WTC11 (cell line): ENCODE data around the gene MRPL39. TPM values are rescaled to one million over a fixed set of nuclear protein-coding genes. Genes with fewer than 3 reads are reported as not detected.

Experiments
- ATAC-seq: fragments of 200-7000 bp; cut with Tn5 transposase; 2 replicates; pipeline ENCODE4 v1.10.0; 2021; ENCODE audit warnings: mild to moderate bottlenecking, moderate library complexity
- CTCF ChIA-PET: fragments of 300-600 bp; sonication (Branson Sonifier 250); formaldehyde crosslinking; loops from one replicate; lab custom pipeline; 2021; ENCODE audit warnings: antibody characterized with exemption; lab: Charles Lee
- POLR2A ChIA-PET: fragments of 350-600 bp; sonication (Branson Sonifier 250); formaldehyde crosslinking; loops from one replicate; lab custom pipeline; 2021; ENCODE audit warnings: antibody characterized with exemption; lab: Charles Lee
- DNase-seq: peaks from one replicate; pipeline ENCODE4 v3.0.0; 2021; ENCODE audit warnings: low spot score
- H3K27ac Mint-ChIP-seq: 2 replicates; pipeline ENCODE4 v1.8.0; 2021; ENCODE audit warnings: mixed read lengths
- H3K27me3 Mint-ChIP-seq: 2 replicates; pipeline ENCODE4 v1.8.0; 2021; ENCODE audit warnings: low read depth, mild to moderate bottlenecking, moderate library complexity, mixed read lengths
- H3K36me3 Mint-ChIP-seq: 2 replicates; pipeline ENCODE4 v1.8.0; 2021; ENCODE audit warnings: mixed read lengths
- H3K4me1 Mint-ChIP-seq: 2 replicates; pipeline ENCODE4 v1.8.0; 2022; ENCODE audit warnings: mixed read lengths
- H3K4me3 Mint-ChIP-seq: 2 replicates; pipeline ENCODE4 v1.8.0; 2021; ENCODE audit warnings: mild to moderate bottlenecking, moderate library complexity, mixed read lengths
- H3K9me3 Mint-ChIP-seq: 2 replicates; pipeline ENCODE4 v1.8.0; 2021; ENCODE audit warnings: mixed read lengths
- AFF4 ChIP-seq: sonication (generic); formaldehyde crosslinking; IDR thresholded peaks from 2 replicates; pipeline ENCODE4 v1.8.1; 2023; ENCODE audit warnings: mild to moderate bottlenecking, missing genetic modification reagents, borderline replicate concordance
- ATF1 ChIP-seq: sonication (generic); formaldehyde crosslinking; IDR thresholded peaks from 2 replicates; pipeline ENCODE4 v1.8.1; 2023; ENCODE audit warnings: mild to moderate bottlenecking, moderate library complexity, missing genetic modification reagents
- ATF6 ChIP-seq: sonication (generic); formaldehyde crosslinking; IDR thresholded peaks from 2 replicates; pipeline ENCODE4 v1.8.1; 2023; ENCODE audit warnings: mild to moderate bottlenecking, missing genetic modification reagents
- CBFB ChIP-seq: sonication (generic); formaldehyde crosslinking; IDR thresholded peaks from 2 replicates; pipeline ENCODE4 v1.8.1; 2022; ENCODE audit warnings: mild to moderate bottlenecking, low read depth, missing genetic modification reagents
- CREB1 ChIP-seq: sonication (generic); formaldehyde crosslinking; IDR thresholded peaks from 2 replicates; pipeline ENCODE4 v1.8.0; 2023; ENCODE audit warnings: mild to moderate bottlenecking, missing genetic modification reagents
- CREM ChIP-seq: sonication (generic); formaldehyde crosslinking; IDR thresholded peaks from 2 replicates; pipeline ENCODE4 v1.8.1; 2022; ENCODE audit warnings: mild to moderate bottlenecking, missing genetic modification reagents, moderate library complexity
- CTCF ChIP-seq: fragments of 200-600 bp; IDR thresholded peaks from 2 replicates; pipeline ENCODE4 v1.8.0; 2022; ENCODE audit warnings: antibody characterized with exemption
- ESRRA ChIP-seq: sonication (generic); formaldehyde crosslinking; IDR thresholded peaks from 2 replicates; pipeline ENCODE4 v1.8.1; 2022; ENCODE audit warnings: mild to moderate bottlenecking, missing genetic modification reagents, borderline replicate concordance
- FOXP4 ChIP-seq: sonication (generic); formaldehyde crosslinking; IDR thresholded peaks from 2 replicates; pipeline ENCODE4 v1.8.0; 2022; ENCODE audit warnings: mild to moderate bottlenecking, missing genetic modification reagents
- NR3C1 ChIP-seq: sonication (generic); formaldehyde crosslinking; conservative IDR thresholded peaks from 2 replicates; pipeline ENCODE4 v1.8.1; 2023; ENCODE audit warnings: low read depth, mild to moderate bottlenecking, missing genetic modification reagents
- OVOL2 ChIP-seq: fragments of 250-450 bp; sonication (Bioruptor Pico); IDR thresholded peaks from 2 replicates; pipeline ENCODE4 v1.9.0; 2021; ENCODE audit warnings: mild to moderate bottlenecking, borderline replicate concordance
- SMAD3 ChIP-seq: sonication (generic); formaldehyde crosslinking; IDR thresholded peaks from 2 replicates; pipeline ENCODE4 v1.8.0; 2022; ENCODE audit warnings: missing genetic modification reagents, mild to moderate bottlenecking, borderline replicate concordance
- USF2 ChIP-seq: sonication (generic); formaldehyde crosslinking; IDR thresholded peaks from 2 replicates; pipeline ENCODE4 v1.8.1; 2023; ENCODE audit warnings: mild to moderate bottlenecking, missing genetic modification reagents, moderate library complexity
- ZNF121 ChIP-seq: sonication (generic); formaldehyde crosslinking; IDR thresholded peaks from 2 replicates; pipeline ENCODE4 v1.8.0; 2023; ENCODE audit warnings: missing genetic modification reagents
- ZNF281 ChIP-seq: sonication (generic); formaldehyde crosslinking; IDR thresholded peaks from 2 replicates; pipeline ENCODE4 v1.8.0; 2023; ENCODE audit warnings: mild to moderate bottlenecking, missing genetic modification reagents
- ZNF671 ChIP-seq: fragments of 250-450 bp; sonication (Bioruptor Pico); IDR thresholded peaks from 2 replicates; pipeline ENCODE4 v1.8.0; 2021; ENCODE audit warnings: mild to moderate bottlenecking
- total RNA-seq: library from RNA; stranded (reverse); gene quantifications from 3 replicates; pipeline ENCODE4 v1.2.3, GENCODE V29; 2021

MRPL39 gene
- total RNA-seq, 1 experiment from 2014 or later: 34.7 TPM

GRCh38 chr21:25584833-25585676 lies 22.2 kb downstream of the MRPL39 start:
- no peak for ATAC-seq
- no peak for TF ChIP-seq ZNF121 (CRISPR knock-in tag)
- TF ChIP-seq USF2 (CRISPR knock-in tag): no peak
- no peak for TF ChIP-seq CTCF
- TF ChIP-seq SMAD3: no peak
- no peak for TF ChIP-seq ATF1 (CRISPR knock-in tag)
- TF ChIP-seq ZNF671 (CRISPR knock-in tag): no peak
- no peak for TF ChIP-seq NR3C1 (CRISPR knock-in tag)
- no peak for TF ChIP-seq ESRRA (CRISPR knock-in tag)
- no peak for TF ChIP-seq CBFB
- TF ChIP-seq, all 79 proteins: peak for 0
- peaks cover 5% of the 10 kb centered on the region for H3K9me3 Mint-ChIP-seq
- CTCF ChIA-PET: no interaction called here
- no peak for DNase-seq
- H3K36me3 Mint-ChIP-seq: peaks cover 24% of the 10 kb centered on the region
- H3K27me3 Mint-ChIP-seq: no peaks in the 10 kb centered on the region
- H3K4me3 Mint-ChIP-seq: no peak overlapping the region
- POLR2A ChIA-PET: no interaction called here
- no peak overlapping the region for H3K27ac Mint-ChIP-seq
- H3K4me1 Mint-ChIP-seq: no peaks in the 10 kb centered on the region

- H3K4me3 Mint-ChIP-seq: no peak overlapping the region
- peaks cover 13% of the 10 kb centered on the region for H3K36me3 Mint-ChIP-seq
- ChIA-PET POLR2A (no interaction called here), CTCF (no interaction called here)
- H3K4me1 Mint-ChIP-seq: no peaks in the 10 kb centered on the region
- ATAC-seq (no peak), DNase-seq (no peak)
- no peaks in the 10 kb centered on the region for H3K27me3 Mint-ChIP-seq
- TF ChIP-seq CREM (no peak), FOXP4 (CRISPR knock-in tag) (no peak), ZNF281 (no peak), ATF1 (CRISPR knock-in tag) (no peak), ATF6 (no peak), OVOL2 (no peak), AFF4 (CRISPR knock-in tag) (no peak), CREB1 (CRISPR knock-in tag) (no peak), ESRRA (CRISPR knock-in tag) (no peak)
- no peak overlapping the region for H3K27ac Mint-ChIP-seq
- peaks cover 5% of the 10 kb centered on the region for H3K9me3 Mint-ChIP-seq
These were observed 23.7 kb downstream of the MRPL39 start for GRCh38 chr21:25583370-25584130.
